Measurements from ENCODE around the gene NOP56.

The NOP56 gene

GRCh38 chr20:2651772-2652723 lies at the start of gene NOP56:
NOP56 (plus strand) TSS chr20:2652632; CDS start chr20:2652661, 29 bp downstream.
- DNase-seq: peak; percentile 95

- DNase-seq: peak; percentile 25
These were observed 49.7 kb upstream of the NOP56 start for GRCh38 chr20:2602746-2603145.

- peak; percentile 82 for DNase-seq
These were observed 48.5 kb upstream of the NOP56 start for GRCh38 chr20:2603816-2604505.

- peak; percentile 73 for DNase-seq
These were observed 48.0 kb upstream of the NOP56 start for GRCh38 chr20:2604506-2604835.

GRCh38 chr20:2606507-2607006 lies 45.9 kb upstream of the NOP56 start:
- DNase-seq: no peak

- no peak for DNase-seq
These were observed 42.1 kb upstream of the NOP56 start for GRCh38 chr20:2610326-2610725.

GRCh38 chr20:2610941-2611720 lies 41.3 kb upstream of the NOP56 start:
- DNase-seq: no peak

GRCh38 chr20:2612073-2612472 lies 40.4 kb upstream of the NOP56 start:
- no peak for DNase-seq

- no peak for DNase-seq
These were observed 35.8 kb upstream of the NOP56 start for GRCh38 chr20:2616634-2617033.

- no peak for DNase-seq
These were observed 35.2 kb upstream of the NOP56 start for GRCh38 chr20:2617099-2617714.

GRCh38 chr20:2618815-2619214 lies 33.6 kb upstream of the NOP56 start:
- DNase-seq: no peak

GRCh38 chr20:2619337-2619736 lies 33.1 kb upstream of the NOP56 start:
- DNase-seq: no peak

GRCh38 chr20:2619961-2620595 lies 32.4 kb upstream of the NOP56 start:
- no peak for DNase-seq

- no peak for DNase-seq
These were observed 28.2 kb upstream of the NOP56 start for GRCh38 chr20:2624190-2624589.

- DNase-seq: no peak
These were observed 27.4 kb upstream of the NOP56 start for GRCh38 chr20:2625062-2625461.

GRCh38 chr20:2626853-2627541 lies 25.4 kb upstream of the NOP56 start:
- DNase-seq: no peak

- DNase-seq: no peak
These were observed 21.2 kb upstream of the NOP56 start for GRCh38 chr20:2631228-2631627.

GRCh38 chr20:2633381-2633780 lies 19.1 kb upstream of the NOP56 start:
- no peak for DNase-seq

GRCh38 chr20:2637246-2637645 lies 15.2 kb upstream of the NOP56 start:
- no peak for DNase-seq

GRCh38 chr20:2640260-2640659 lies 12.2 kb upstream of the NOP56 start:
- no peak for DNase-seq

- no peak for DNase-seq
These were observed 11.5 kb upstream of the NOP56 start for GRCh38 chr20:2640899-2641298.

- no peak for DNase-seq
These were observed 8.7 kb upstream of the NOP56 start for GRCh38 chr20:2643708-2644107.

Data from NCI-H146 (cell line).